Activated CD8-positive, alpha-beta memory T cell treated with anti-CD3 and anti-CD28 coated beads for 24 hours (primary cell): ENCODE results near the gene MYO1C.
"Not testable (repeated sequence)": the region's sequence is repeated elsewhere in the genome, so short reads cannot be mapped to it uniquely, and the experiment has no call there.

ENCODE experiments used
- DNase-seq: peaks from one replicate; pipeline ENCODE4 v3.0.0-alpha.2; 2020

MYO1C gene

GRCh38 chr17:1460233-1460632 is 32.3 kb downstream of the MYO1C start:
- no peak for DNase-seq

DNA sequence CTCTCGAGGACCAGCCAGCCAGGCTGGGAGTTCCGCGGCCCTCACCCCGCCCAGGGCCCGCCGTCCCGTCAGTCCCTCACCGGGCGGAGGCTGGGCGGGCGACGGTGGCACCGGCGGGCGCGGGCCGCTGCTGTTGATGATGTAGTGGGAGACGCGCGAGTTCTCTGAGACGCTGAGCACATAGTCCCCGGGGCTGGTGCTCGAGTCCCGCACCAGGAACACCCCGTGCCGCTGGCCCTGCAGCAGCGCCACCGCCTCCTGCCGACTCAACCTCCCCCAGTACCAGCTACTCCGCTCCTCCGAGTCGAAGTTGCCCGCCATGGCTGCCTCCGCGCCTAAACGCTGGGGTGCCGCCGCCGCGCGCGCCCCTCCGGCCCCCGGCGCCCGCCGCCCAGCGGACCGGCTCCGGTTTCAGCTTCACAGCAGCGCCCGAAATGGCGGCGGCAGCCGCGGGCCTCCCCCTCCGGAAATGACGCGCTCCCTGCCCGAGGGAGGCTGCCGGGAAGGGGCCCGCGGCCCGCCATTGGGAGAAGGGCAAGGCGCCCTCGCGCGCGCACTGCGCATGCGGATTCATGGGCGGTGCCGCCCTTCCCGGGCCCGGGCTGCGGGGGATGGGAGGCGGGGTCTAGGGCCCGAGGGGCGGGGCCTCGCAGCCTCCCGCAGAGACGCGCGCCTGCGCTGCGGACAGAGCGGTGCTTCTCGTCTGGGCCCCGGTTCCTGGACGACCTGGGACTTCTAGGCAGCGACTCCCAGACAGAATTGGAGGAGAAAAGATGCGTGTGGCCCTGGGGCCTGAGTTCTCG is 36.5 kb downstream of the MYO1C start, which contains the start of gene CRK:
TSS of gene CRK (minus strand) at position 436 of the 803 bp plus-strand sequence. CDS start at position 321, 115 bp downstream.
- peak; percentile 99 for DNase-seq

GRCh38 chr17:1455291-1455796 is 37.1 kb downstream of the MYO1C start:
- no peak for DNase-seq

- no peak for DNase-seq
Observed at GRCh38 chr17:1454541-1454940, 37.9 kb downstream of the MYO1C start.

DNA sequence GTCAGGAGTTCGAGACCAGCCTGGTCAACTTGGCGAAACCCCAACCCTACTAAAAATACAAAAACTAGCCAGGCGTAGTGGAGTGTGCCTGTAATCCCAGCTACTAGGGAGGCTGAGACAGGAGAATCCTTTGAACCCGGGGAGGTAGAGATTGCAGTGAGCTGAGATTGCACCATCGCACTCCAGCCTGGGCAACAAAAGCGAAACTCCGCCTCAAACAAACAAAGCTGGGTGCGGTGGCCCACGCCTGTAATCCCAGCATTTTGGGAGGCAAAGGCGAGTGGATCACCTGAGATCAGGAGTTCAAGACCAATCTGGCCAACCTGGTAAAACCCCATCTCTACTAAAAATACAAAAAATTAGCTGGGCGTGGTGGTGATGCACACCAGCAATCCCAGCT is 38.8 kb downstream of the MYO1C start:
- not testable (repeated sequence) for DNase-seq

- no peak for DNase-seq
Observed at GRCh38 chr17:1452836-1453235, 39.6 kb downstream of the MYO1C start.

GRCh38 chr17:1450261-1450660 is 42.2 kb downstream of the MYO1C start:
- not testable (repeated sequence) for DNase-seq

GRCh38 chr17:1449412-1449967 is 43.0 kb downstream of the MYO1C start:
- DNase-seq: no peak

DNA sequence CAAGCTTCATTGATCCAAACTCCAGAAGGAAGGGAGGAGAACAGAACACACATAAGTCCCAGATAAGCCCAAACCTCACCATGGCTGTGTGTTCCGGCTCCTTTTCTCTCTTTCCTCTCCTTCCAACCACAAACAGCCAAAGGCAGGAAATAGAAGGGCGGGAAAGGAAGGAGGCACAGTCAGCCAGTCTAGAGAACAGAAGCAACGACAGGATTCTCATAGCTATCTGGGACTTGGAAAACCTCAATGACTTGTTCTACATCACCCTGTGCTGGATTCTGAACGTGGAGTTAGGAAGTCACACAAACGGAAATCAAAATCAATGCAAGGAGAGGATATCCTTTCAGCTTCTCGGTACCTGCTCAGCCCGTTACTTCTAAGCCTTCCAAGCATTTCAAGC is 45.4 kb downstream of the MYO1C start:
- DNase-seq: no peak

- no peak for DNase-seq
Observed at GRCh38 chr17:1446201-1446600, 46.3 kb downstream of the MYO1C start.

- not testable (repeated sequence) for DNase-seq
Observed at GRCh38 chr17:1445695-1446094, 46.8 kb downstream of the MYO1C start.

- not testable (repeated sequence) for DNase-seq
Observed at GRCh38 chr17:1442721-1443120, 49.8 kb downstream of the MYO1C start.

- DNase-seq: no peak
Observed at GRCh38 chr17:1442187-1442586, 50.3 kb downstream of the MYO1C start.

DNA sequence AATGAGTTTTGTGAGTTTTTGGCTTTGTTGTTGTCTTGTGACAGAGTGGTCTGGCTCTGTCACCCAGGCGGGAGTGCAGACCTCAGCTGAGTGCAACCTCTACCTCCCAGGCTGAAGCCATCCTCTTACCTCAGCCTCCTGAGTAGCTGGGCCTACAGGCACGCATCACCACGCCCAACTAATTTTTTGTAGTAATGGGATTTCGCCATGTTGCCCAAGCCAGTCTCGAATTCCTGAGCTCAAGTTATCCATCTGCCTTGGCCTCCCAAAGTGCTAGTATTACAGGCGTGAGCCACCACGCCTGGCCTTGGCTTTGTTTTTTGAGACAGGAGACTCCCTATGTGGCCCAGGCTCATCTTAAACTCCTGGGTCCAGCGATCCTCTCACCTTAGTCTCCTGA is 51.6 kb downstream of the MYO1C start:
- DNase-seq: no peak

DNA sequence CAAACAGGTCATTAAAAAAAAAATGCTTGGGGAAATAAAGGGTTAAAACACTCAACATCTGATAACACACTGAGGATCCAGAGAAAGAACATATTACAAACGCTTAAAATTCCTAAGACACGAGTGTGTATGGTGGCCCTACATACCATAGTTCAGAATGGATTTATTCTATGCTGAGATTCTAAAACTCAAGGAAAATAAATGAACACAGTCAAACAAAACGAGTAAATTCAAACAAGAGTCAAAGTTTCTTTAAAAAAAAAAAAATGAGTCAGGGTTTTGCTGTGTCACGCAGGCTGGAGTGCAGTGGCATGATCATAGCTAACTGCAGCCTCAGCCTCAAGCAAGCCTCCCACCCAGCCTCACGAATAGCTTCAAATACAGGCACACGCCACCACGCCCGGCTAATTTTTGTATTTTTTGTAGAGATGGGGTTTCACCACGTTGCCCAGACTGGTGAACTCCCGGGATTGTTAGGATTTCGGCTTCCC is 53.8 kb downstream of the MYO1C start:
- DNase-seq: no peak

- DNase-seq: no peak
Observed at GRCh38 chr17:1435326-1435725, 57.2 kb downstream of the MYO1C start.

- no peak for DNase-seq
Observed at GRCh38 chr17:1434150-1434549, 58.3 kb downstream of the MYO1C start.

DNA sequence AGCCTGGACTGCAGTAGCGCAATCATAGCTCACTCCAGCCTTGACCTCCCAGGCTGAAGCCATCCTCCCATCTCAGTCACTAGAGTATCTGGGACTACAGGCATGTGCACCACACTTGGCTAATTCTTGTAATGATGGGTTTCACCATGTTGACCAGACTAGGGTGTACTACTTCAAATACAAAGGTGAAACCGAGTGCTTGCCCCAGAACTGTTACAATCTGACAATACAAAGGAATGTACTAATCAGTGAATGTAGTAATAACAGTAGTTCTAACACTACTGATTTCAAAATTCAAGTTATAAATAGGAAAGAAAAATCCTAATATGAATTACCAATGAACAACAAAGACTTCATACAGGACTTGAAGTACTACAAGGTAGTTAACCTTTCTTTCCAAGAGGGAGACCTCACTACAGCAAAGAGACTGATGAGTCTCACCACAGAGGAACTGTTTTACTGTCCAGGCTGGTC is 60.8 kb downstream of the MYO1C start:
- no peak for DNase-seq

DNA sequence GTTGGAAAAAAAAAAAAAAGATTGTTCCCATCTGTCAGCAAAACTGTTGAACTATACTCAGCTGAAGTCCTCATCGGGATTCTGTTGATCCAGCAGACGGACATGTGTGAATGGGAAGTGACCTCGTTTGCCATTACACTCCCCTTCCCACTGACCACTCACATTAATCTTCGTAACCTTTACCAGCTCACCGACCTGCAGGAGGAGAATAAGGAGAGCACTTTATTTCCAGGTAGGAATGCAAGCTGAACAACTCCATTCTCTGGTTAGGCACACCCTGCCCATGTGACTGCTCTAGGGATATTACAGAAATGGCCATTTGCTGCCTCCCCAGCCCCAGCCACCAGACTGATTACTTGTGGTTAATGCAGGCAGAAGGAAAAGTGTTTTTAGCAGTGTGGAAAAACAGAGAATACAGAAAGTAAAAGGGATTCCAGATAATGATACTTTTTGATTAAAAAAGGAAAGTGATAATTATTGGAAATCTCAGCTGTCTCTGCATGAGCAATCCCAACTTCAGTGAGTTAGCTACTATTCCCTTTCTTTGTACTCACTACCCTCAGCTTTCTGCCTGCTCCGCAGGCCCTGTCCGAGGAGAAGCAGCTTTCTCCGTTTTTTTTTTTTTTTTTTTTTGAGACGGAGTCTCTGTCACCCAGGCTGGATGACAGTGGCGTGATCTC is 68.9 kb downstream of the MYO1C start:
- no peak for DNase-seq

DNA sequence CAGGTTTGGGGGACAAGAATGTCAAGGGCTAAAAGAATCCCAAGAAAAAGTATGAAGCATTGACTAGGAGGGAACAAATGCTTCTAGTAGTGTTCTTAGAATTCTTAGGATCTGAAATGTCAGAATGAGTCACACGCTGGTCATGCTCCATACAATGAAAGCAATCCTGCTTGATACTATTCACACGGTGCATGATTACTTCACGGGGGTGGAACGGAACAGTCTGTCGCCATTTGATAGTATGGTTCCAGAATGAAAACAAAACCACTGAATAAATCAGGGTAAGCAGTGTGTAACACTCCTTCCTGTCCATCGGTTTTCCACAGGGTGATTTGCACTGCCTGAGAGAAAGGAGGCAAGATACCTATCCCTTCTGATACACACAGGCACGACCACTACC is 69.6 kb downstream of the MYO1C start:
- DNase-seq: no peak

- no peak for DNase-seq
Observed at GRCh38 chr17:1421470-1421869, 71.0 kb downstream of the MYO1C start.

GRCh38 chr17:1420981-1421380 is 71.5 kb downstream of the MYO1C start:
- DNase-seq: no peak

DNA sequence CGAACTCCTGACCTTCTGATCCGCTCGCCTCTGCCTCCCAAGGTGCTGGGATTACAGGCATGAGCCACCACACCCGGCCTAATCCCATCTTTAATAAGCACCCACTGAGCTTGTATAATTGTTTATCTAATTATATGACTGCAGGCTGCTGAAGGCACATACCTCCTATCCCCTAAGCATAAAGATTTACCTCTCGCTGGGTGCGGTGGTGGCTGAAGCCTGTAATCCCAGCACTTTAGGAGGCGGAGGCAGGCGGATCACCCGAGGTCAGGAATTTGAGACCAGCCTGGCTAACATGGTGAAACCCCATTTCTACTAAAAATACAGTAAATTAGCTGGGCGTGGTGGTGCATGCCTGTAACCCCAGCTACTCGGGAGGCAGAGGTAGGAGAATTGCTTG is 72.3 kb downstream of the MYO1C start:
- DNase-seq: no peak
